ENCODE data around the gene AASDH. TPM values are rescaled to one million over a fixed set of nuclear protein-coding genes. Genes with fewer than 3 reads are reported as not detected.

Gene AASDH
- total RNA-seq, 2 experiments from 2014 or later: 10.4 to 13.9 TPM

DNA sequence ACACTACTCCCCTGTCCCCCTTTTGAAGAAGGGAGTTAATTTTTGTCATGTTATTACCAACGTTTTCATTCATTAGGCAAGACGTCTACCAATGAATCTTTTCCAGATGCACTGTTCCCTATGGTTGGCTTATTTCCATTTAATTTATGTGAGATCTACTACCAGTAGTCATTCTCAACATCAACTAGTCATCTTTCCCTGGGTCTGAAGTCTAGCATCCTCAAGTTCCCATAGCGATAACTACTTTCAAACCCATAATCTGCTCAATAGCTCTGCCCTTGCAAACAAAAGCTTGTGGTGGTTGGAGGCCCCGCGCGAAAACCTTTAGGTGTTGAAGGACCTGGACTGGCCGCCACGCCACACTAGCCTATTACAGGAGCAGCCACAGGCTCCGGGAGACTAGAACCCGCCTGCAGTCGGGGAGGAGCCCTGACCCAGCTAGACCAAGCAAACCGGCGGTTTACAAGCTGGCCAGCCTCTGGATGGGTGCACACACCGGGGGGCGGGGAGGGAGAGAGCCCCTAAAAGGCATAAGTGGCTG lies 47.4 kb upstream of the AASDH start:
- Histone ChIP-seq H3K9me3 (ENCODE audit: low read length) (no peaks in the 10 kb centered on the region), H3K4me3 (ENCODE audit: low read depth, low read length, poor library complexity, severe bottlenecking) (peak overlapping the region; percentile 98), H3K36me3 (ENCODE audit: insufficient read depth, low read length) (peaks cover 46% of the 10 kb centered on the region), H3K9me2 (ENCODE audit: insufficient read depth, low read length) (no peaks in the 10 kb centered on the region), H3K4me2 (ENCODE audit: low read length) (peak overlapping the region; percentile 67), H2AFZ (ENCODE audit: low read length) (no peak overlapping the region), H3K27ac (ENCODE audit: low read depth, low read length, poor library complexity, severe bottlenecking) (peak overlapping the region; percentile 76), H4K20me1 (ENCODE audit: insufficient read depth, low read length) (peaks cover 49% of the 10 kb centered on the region), H3K79me2 (ENCODE audit: insufficient read depth, low read depth, low read length) (peaks cover 91% of the 10 kb centered on the region), H3K4me1 (ENCODE audit: insufficient read depth, low read length, poor library complexity, severe bottlenecking) (peaks cover 36% of the 10 kb centered on the region)
- no peak for TF ChIP-seq EZH2phosphoT487 (IDR thresholded peaks at IDR 0.05; ENCODE audit: borderline replicate concordance, low read depth, low read length)
- TF ChIP-seq, protein P1, sequence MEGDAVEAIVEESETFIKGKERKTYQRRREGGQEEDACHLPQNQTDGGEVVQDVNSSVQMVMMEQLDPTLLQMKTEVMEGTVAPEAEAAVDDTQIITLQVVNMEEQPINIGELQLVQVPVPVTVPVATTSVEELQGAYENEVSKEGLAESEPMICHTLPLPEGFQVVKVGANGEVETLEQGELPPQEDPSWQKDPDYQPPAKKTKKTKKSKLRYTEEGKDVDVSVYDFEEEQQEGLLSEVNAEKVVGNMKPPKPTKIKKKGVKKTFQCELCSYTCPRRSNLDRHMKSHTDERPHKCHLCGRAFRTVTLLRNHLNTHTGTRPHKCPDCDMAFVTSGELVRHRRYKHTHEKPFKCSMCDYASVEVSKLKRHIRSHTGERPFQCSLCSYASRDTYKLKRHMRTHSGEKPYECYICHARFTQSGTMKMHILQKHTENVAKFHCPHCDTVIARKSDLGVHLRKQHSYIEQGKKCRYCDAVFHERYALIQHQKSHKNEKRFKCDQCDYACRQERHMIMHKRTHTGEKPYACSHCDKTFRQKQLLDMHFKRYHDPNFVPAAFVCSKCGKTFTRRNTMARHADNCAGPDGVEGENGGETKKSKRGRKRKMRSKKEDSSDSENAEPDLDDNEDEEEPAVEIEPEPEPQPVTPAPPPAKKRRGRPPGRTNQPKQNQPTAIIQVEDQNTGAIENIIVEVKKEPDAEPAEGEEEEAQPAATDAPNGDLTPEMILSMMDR (conservative IDR thresholded peaks at IDR 0.05; ENCODE audit: low read length): no peak
- intact Hi-C loops (cut with micrococcal nuclease; ENCODE audit: unreplicated experiment): loop anchor here (1.0 to 10.0 kb wide), 6 partner anchors 47 to 1040 kb away; partner anchors contain the start of genes AASDH, NOA1, POLR2B and TMEM165
- peak; percentile 72 for DNase-seq (ENCODE audit: low spot score)
- CTCF ChIA-PET (ENCODE audit: unreplicated experiment): interaction anchor here (0.6 to 1.4 kb wide), 2 partner anchors 47 to 481 kb away, joined by 3 to 6 read pairs; partner anchors contain the start of gene AASDH
- no TSS peak for BruUV-seq (replicated peaks)
- POLR2A ChIA-PET: interaction anchor here (0.8 to 5.7 kb wide), 14 partner anchors 10 to 543 kb away, joined by 3 to 52 read pairs (median 4); partner anchors contain the start of genes AASDH, NOA1 and SRP72

GRCh38 chr4:56433280-56433679 lies 46.0 kb upstream of the AASDH start:
- Histone ChIP-seq H3K9me2 (ENCODE audit: insufficient read depth, low read length) (no peaks in the 10 kb centered on the region), H3K9me3 (ENCODE audit: low read length) (no peaks in the 10 kb centered on the region), H3K4me1 (ENCODE audit: insufficient read depth, low read length, poor library complexity, severe bottlenecking) (peaks cover 29% of the 10 kb centered on the region), H3K4me3 (ENCODE audit: low read depth, low read length, poor library complexity, severe bottlenecking) (peak overlapping the region; percentile 98), H3K36me3 (ENCODE audit: insufficient read depth, low read length) (peaks cover 44% of the 10 kb centered on the region), H3K27ac (ENCODE audit: low read depth, low read length, poor library complexity, severe bottlenecking) (peak overlapping the region; percentile 76), H2AFZ (ENCODE audit: low read length) (no peak overlapping the region), H3K79me2 (ENCODE audit: insufficient read depth, low read depth, low read length) (peaks cover 91% of the 10 kb centered on the region), H4K20me1 (ENCODE audit: insufficient read depth, low read length) (peaks cover 57% of the 10 kb centered on the region), H3K4me2 (ENCODE audit: low read length) (peak overlapping the region; percentile 67)
- POLR2A ChIA-PET: interaction anchor here (1.1 to 4.5 kb wide), 3 partner anchors 9 to 33 kb away, joined by 3 to 52 read pairs (median 6); no protein-coding TSS in a partner anchor
- TF ChIP-seq, protein P1 (conservative IDR thresholded peaks at IDR 0.05; ENCODE audit: low read length): no peak
- no peak for DNase-seq (ENCODE audit: low spot score)
- CTCF ChIA-PET (ENCODE audit: unreplicated experiment): interaction anchor here (0.7 kb wide), 1 partner anchor 31 kb away, joined by 3 read pairs; no protein-coding TSS in a partner anchor
- BruUV-seq (replicated peaks): no TSS peak
- intact Hi-C loops (cut with micrococcal nuclease; ENCODE audit: unreplicated experiment): loop anchor here (10.0 kb wide), 1 partner anchor 1038 kb away; the partner anchor contains the start of gene TMEM165

DNA sequence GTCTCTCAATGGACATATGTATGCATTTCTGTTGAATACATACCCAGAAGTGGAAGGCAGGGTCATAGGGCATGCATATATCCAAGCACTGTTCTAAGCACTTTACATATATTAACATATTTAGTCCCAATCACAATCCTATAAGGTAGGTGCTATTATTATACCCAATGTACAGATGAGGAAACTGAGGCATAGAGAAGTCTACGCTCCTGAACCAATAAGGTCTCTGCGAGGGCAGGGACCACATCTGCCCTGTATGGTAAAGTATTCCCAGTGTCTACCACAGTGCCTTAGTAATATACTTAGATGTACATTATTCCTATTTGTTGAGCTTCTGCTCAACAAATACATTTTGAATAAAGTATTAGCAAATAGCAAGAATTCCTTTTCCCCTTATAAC lies 42.9 kb upstream of the AASDH start:
- Histone ChIP-seq H2AFZ (ENCODE audit: low read length) (no peak overlapping the region), H4K20me1 (ENCODE audit: insufficient read depth, low read length) (peaks cover 79% of the 10 kb centered on the region), H3K36me3 (ENCODE audit: insufficient read depth, low read length) (peaks cover 55% of the 10 kb centered on the region), H3K9me3 (ENCODE audit: low read length) (peaks cover 6% of the 10 kb centered on the region; the same call in 1 of the 2 replicates), H3K4me1 (ENCODE audit: insufficient read depth, low read length, poor library complexity, severe bottlenecking) (peaks cover 41% of the 10 kb centered on the region), H3K4me3 (ENCODE audit: low read depth, low read length, poor library complexity, severe bottlenecking) (no peak overlapping the region), H3K4me2 (ENCODE audit: low read length) (peak overlapping the region; percentile 36; the same call in 1 of the 2 replicates), H3K27ac (ENCODE audit: low read depth, low read length, poor library complexity, severe bottlenecking) (no peak overlapping the region), H3K9me2 (ENCODE audit: insufficient read depth, low read length) (no peaks in the 10 kb centered on the region), H3K79me2 (ENCODE audit: insufficient read depth, low read depth, low read length) (peaks cover 100% of the 10 kb centered on the region)
- ChIA-PET POLR2A (interaction anchor here (0.8 to 2.4 kb wide), 3 partner anchors 14 to 38 kb away, joined by 3 to 8 read pairs (median 3); no protein-coding TSS in a partner anchor), CTCF (ENCODE audit: unreplicated experiment) (no interaction called here)
- TF ChIP-seq EZH2phosphoT487 (IDR thresholded peaks at IDR 0.05; ENCODE audit: borderline replicate concordance, low read depth, low read length): no peak
- TF ChIP-seq, protein P1 (conservative IDR thresholded peaks at IDR 0.05; ENCODE audit: low read length): no peak
- intact Hi-C loops (cut with micrococcal nuclease; ENCODE audit: unreplicated experiment): loop anchor here (10.0 kb wide), 1 partner anchor 1035 kb away; the partner anchor contains the start of gene TMEM165
- no peak for DNase-seq (ENCODE audit: low spot score)
- no TSS peak for BruUV-seq (replicated peaks)

All from OCI-LY7 (cell line).